Measurements from ENCODE around the gene NSUN2.

The NSUN2 gene

GRCh38 chr5:6602441-6602840 is 30.4 kb downstream of the NSUN2 start:
- no peak for DNase-seq

- DNase-seq: no peak
These were observed 31.0 kb downstream of the NSUN2 start for GRCh38 chr5:6601816-6602215.

DNA sequence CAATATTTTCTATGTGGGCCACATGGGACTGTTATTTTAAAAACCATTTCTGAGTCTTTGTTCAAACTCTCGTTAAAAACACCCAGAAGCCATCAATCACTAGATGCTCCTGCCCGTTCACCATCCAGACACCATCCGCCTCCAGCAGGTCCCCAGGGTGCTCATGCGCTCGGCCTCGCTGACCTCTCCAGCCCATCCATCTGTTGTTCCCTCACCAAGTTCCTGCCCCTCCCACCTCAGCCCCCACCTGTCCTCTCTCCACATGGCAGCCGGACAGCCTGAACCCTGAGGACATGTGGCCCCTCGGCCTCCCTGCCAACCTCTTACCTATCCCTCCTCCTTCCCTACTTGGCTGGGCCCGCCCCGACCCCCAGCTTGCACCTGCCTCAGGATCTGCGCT is 31.6 kb downstream of the NSUN2 start:
- DNase-seq: no peak

DNA sequence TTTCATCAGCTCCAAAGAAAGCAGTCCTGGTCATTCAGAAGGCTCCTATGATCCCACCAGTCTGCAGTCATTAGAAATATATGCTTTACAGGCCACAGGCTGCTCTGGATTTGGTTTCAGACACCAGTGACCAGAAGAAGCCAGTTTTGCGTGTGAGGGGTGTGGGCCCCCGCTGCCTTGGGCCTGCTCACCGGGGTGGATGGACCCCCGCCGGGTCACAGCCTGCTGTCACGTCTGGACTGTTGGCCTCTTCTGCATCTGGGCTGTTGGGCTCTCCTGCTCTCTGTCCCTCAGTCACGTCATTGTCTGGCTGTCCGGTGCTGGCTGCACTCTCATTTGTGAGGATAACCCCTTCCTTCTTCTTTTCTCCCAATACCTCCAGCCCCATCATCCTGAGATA is 33.1 kb downstream of the NSUN2 start:
- DNase-seq: no peak

GRCh38 chr5:6598351-6598900 is 34.4 kb downstream of the NSUN2 start:
- DNase-seq: no peak

GRCh38 chr5:6597557-6597956 is 35.3 kb downstream of the NSUN2 start:
- no peak for DNase-seq

DNA sequence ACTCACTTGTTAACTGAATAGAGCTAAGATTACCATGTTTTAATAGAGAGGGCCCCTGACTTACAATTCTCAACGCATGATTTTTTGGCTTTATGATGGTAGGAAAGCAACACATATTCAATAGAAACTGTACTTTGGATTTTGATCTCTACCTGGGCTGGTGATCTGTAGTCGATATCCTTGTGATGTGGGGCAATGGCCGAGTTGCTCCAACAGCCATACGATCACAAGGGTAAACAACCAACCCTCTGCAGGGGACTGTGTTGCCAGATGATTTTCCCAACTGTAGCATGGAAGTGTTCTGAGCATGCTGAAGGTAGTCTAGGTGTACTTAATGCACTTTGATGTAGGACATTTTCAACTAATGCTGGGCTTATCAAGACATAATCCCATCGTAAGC is 36.5 kb downstream of the NSUN2 start:
- no peak for DNase-seq

GRCh38 chr5:6595405-6595804 is 37.4 kb downstream of the NSUN2 start:
- no peak for DNase-seq

GRCh38 chr5:6594066-6594465 is 38.8 kb downstream of the NSUN2 start:
- no peak for DNase-seq

- DNase-seq: no peak
These were observed 39.5 kb downstream of the NSUN2 start for GRCh38 chr5:6593148-6594016.

GRCh38 chr5:6592601-6593000 is 40.2 kb downstream of the NSUN2 start:
- DNase-seq: no peak

DNA sequence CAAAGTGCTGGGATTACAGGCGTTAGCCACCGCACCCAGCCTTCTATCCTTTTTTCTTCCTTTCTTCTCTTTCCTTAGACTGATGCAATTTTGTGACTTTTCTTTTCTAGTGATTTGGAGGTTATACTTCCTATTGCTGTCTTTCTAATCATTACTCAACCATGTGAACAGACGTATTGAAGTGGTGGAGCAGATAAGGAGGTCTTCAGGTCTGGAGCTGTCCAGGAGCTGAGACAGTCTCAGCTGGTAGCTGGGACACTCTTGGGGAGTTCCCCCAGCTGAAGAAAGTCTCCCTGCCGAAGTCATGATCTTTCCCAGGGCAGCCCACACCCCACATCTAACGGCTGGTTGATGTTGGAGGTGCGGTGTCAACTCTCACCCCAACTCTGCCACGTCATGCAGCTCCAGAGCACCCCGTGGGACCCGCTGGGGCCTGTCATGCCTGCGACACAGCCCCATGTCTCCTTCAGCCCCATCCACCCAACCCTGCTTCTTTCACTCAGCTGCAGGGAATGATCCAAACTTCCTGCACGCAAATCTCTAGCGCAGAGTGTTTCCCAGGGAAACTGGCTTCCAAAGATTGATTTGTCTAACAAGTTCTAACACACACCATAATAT is 41.1 kb downstream of the NSUN2 start:
- no peak for DNase-seq

- no peak for DNase-seq
These were observed 42.3 kb downstream of the NSUN2 start for GRCh38 chr5:6590581-6590980.

GRCh38 chr5:6587171-6587570 is 45.7 kb downstream of the NSUN2 start:
- no peak for DNase-seq

GRCh38 chr5:6586647-6587042 is 46.2 kb downstream of the NSUN2 start:
- no peak for DNase-seq

DNA sequence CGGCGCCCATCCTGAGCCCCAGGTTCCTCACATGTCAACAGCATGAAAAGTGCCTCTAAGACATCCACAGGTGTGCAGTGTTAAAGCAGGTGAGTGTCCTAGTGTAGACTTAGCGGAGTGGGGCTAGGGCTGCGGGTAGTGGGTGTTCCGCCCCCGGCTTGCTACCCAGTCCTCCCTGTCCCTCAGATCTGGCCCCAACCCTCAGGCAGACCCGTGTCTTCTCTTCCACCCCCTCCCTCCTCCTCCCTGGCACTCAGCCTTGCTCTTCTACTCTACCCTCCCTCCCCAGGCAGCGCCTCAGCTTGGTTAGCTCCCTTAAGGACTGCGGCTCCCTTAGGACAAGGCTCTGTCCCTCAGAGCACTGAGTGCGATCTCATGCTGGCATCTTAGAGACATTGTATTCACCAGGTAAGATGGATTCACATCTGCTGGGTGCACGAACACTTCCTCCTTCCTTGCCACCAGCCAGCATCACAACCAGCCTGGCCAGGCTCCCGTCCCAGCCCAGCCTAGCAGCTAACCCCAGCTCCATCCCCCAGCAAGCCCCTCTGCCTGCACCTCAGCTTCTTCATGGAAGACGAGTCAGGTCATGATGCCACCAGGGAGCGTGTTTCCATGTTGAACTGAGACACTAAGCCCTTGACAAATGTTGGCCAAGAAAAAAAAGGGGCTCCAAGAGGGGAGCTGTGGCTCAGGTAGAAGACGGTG is 46.8 kb downstream of the NSUN2 start:
- DNase-seq: no peak

DNA sequence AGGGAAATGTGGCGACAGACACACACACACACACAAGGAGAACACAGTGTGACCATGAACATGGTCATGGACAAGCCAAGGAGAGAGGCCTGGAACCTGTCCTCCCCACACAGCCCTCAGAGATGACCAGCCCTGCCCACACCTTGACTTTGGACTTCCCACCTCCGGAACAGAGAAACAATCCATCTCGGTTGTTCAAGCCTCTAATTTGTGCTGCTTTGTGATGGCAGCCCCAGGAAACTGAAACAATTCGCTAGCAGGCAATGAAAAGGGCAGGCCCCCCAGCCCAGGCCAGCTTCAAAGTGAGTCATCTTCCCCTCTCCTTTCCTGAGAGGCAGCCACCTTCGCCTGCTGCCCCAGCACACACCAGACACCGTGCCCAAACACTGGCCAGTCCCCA is 47.7 kb downstream of the NSUN2 start:
- no peak for DNase-seq

DNA sequence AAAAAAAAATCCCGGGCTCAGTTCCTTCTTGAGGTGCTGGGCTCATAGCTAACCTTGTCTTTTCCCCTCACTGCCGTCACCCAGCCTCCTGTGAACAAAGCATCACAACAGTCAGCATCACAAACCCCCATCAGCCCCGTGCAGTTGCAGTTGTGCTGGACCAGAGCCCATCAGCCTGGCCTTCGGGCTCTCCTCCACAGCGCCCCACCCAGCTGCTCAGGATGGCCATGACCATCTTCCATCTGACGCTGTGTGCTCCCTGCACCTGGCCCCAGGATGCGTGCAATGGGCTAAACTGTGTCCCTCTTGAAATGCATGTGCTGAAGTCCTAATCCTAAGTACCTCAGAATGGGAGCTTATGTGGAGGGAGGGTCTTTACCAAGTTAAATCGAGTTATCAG is 48.1 kb downstream of the NSUN2 start:
- DNase-seq: no peak

GRCh38 chr5:6584101-6584645 is 48.7 kb downstream of the NSUN2 start:
- no peak for DNase-seq

- no peak for DNase-seq
These were observed 49.6 kb downstream of the NSUN2 start for GRCh38 chr5:6583049-6583880.

DNA sequence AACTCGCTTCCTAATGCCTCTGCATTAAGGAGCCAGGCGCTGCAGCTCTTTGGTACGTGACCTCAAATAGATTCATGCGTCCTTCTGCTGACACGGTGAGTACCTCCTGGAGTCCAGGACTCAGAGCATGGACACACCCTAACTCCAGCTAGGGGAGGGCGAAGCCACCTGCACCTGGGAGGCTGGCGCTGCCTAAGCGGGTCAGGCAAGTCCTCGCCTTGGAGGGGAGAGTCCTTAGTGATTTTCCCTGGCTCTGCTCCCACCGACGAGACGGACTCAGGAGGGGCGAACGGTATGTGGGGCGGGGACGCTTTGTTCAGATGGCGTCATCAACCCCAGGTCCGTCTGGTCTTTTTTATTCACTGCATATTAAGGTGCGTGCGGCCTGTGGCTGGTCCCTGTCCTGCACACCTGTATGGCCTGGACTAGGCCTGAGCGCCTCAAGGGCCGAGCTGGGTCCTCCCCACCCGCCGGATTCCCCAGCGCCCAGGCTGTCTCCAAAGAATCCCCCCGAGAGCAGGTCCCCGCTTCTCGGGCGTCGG is 50.3 kb downstream of the NSUN2 start:
- DNase-seq: no peak

All from activated CD4-positive, CD25-positive, alpha-beta regulatory T cell treated with anti-CD3 and anti-CD28 coated beads, Interleukin-2, amount 50 U/mL, for 72 hours (primary cell).